ENCODE measurements around the gene UGCG. TPM values are rescaled to one million over a fixed set of nuclear protein-coding genes. Genes with fewer than 3 reads are reported as not detected.
A peak's percentile ranks its signal among the peaks of the same experiment; 100 is the strongest.

UGCG gene
- total RNA-seq, 1 experiment from 2014 or later, result 23.1 TPM

- intact Hi-C loops (cut with micrococcal nuclease; ENCODE audit: unreplicated experiment), result loop anchor here (10.0 kb wide), 1 partner anchor 209 kb away; no protein-coding TSS in a partner anchor
- CTCF ChIA-PET, result no interaction called here
Observed at GRCh38 chr9:111974092-111974681, 77.6 kb downstream of the UGCG start.

GRCh38 chr9:111975709-111976108 lies 79.1 kb downstream of the UGCG start:
- H3K4me3 ChIP-seq (ENCODE audit: low read depth, low read length, poor library complexity, severe bottlenecking), result no peak overlapping the region
- POLR2A ChIA-PET (ENCODE audit: low non-redundant PET), result no interaction called here
- H3K9me3 ChIP-seq (ENCODE audit: low read depth, low read length, poor library complexity, severe bottlenecking), result no peaks in the 10 kb centered on the region
- no peaks in the 10 kb centered on the region for H3K27me3 ChIP-seq (replicated peaks; ENCODE audit: insufficient read depth, low read depth, low read length, poor library complexity)
- BruUV-seq (replicated peaks), result no TSS peak
- peak; percentile 22 for DNase-seq (ENCODE audit: low spot score)
- TF ChIP-seq, protein P1, sequence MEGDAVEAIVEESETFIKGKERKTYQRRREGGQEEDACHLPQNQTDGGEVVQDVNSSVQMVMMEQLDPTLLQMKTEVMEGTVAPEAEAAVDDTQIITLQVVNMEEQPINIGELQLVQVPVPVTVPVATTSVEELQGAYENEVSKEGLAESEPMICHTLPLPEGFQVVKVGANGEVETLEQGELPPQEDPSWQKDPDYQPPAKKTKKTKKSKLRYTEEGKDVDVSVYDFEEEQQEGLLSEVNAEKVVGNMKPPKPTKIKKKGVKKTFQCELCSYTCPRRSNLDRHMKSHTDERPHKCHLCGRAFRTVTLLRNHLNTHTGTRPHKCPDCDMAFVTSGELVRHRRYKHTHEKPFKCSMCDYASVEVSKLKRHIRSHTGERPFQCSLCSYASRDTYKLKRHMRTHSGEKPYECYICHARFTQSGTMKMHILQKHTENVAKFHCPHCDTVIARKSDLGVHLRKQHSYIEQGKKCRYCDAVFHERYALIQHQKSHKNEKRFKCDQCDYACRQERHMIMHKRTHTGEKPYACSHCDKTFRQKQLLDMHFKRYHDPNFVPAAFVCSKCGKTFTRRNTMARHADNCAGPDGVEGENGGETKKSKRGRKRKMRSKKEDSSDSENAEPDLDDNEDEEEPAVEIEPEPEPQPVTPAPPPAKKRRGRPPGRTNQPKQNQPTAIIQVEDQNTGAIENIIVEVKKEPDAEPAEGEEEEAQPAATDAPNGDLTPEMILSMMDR (conservative IDR thresholded peaks at IDR 0.05; ENCODE audit: low read depth, low read length), result peak; percentile 42; the same call in 1 of the 2 replicates
- TF ChIP-seq EZH2 (IDR thresholded peaks at IDR 0.05; ENCODE audit: borderline replicate concordance, low read depth, low read length, poor library complexity, severe bottlenecking), result no peak
- H3K27ac ChIP-seq (ENCODE audit: low read depth, low read length, poor library complexity, severe bottlenecking), result no peak overlapping the region
- intact Hi-C loops (cut with micrococcal nuclease; ENCODE audit: unreplicated experiment), result loop anchor here (10.0 kb wide), 1 partner anchor 211 kb away; no protein-coding TSS in a partner anchor
- no peaks in the 10 kb centered on the region for H3K36me3 ChIP-seq (ENCODE audit: insufficient read depth, low read length, poor library complexity, severe bottlenecking)
- CTCF ChIA-PET, result interaction anchor here (0.5 to 0.6 kb wide), 3 partner anchors 44 to 92 kb away, joined by 3 to 7 read pairs (median 6); no protein-coding TSS in a partner anchor
- peaks cover 6% of the 10 kb centered on the region for H3K4me1 ChIP-seq (ENCODE audit: insufficient read depth, low read length, poor library complexity, severe bottlenecking)

More at GRCh38 chr9:111974092-111974681, 77.6 kb downstream of the UGCG start:
- no peak for DNase-seq (ENCODE audit: low spot score)
- no peak for TF ChIP-seq EZH2 (IDR thresholded peaks at IDR 0.05; ENCODE audit: borderline replicate concordance, low read depth, low read length, poor library complexity, severe bottlenecking)
- TF ChIP-seq, protein P1 (conservative IDR thresholded peaks at IDR 0.05; ENCODE audit: low read depth, low read length), result no peak
- Histone ChIP-seq H3K4me3 (ENCODE audit: low read depth, low read length, poor library complexity, severe bottlenecking) (no peak overlapping the region), H3K4me1 (ENCODE audit: insufficient read depth, low read length, poor library complexity, severe bottlenecking) (peaks cover 6% of the 10 kb centered on the region), H3K27me3 (replicated peaks; ENCODE audit: insufficient read depth, low read depth, low read length, poor library complexity) (no peaks in the 10 kb centered on the region), H3K27ac (ENCODE audit: low read depth, low read length, poor library complexity, severe bottlenecking) (no peak overlapping the region), H3K9me3 (ENCODE audit: low read depth, low read length, poor library complexity, severe bottlenecking) (no peaks in the 10 kb centered on the region), H3K36me3 (ENCODE audit: insufficient read depth, low read length, poor library complexity, severe bottlenecking) (no peaks in the 10 kb centered on the region)
- no TSS peak for BruUV-seq (replicated peaks)
- POLR2A ChIA-PET (ENCODE audit: low non-redundant PET), result no interaction called here

GRCh38 chr9:111978616-111979015 lies 82.0 kb downstream of the UGCG start:
- Histone ChIP-seq H3K27me3 (replicated peaks; ENCODE audit: insufficient read depth, low read depth, low read length, poor library complexity) (no peaks in the 10 kb centered on the region), H3K27ac (ENCODE audit: low read depth, low read length, poor library complexity, severe bottlenecking) (no peak overlapping the region), H3K9me3 (ENCODE audit: low read depth, low read length, poor library complexity, severe bottlenecking) (no peaks in the 10 kb centered on the region), H3K4me3 (ENCODE audit: low read depth, low read length, poor library complexity, severe bottlenecking) (no peak overlapping the region), H3K4me1 (ENCODE audit: insufficient read depth, low read length, poor library complexity, severe bottlenecking) (peaks cover 6% of the 10 kb centered on the region), H3K36me3 (ENCODE audit: insufficient read depth, low read length, poor library complexity, severe bottlenecking) (no peaks in the 10 kb centered on the region)
- no peak for TF ChIP-seq EZH2 (IDR thresholded peaks at IDR 0.05; ENCODE audit: borderline replicate concordance, low read depth, low read length, poor library complexity, severe bottlenecking)
- TF ChIP-seq, protein P1 (conservative IDR thresholded peaks at IDR 0.05; ENCODE audit: low read depth, low read length), result no peak
- POLR2A ChIA-PET (ENCODE audit: low non-redundant PET), result interaction anchor here (0.6 kb wide), 1 partner anchor 326 kb away, joined by 3 read pairs; no protein-coding TSS in a partner anchor
- DNase-seq (ENCODE audit: low spot score), result no peak
- intact Hi-C loops (cut with micrococcal nuclease; ENCODE audit: unreplicated experiment), result loop anchor here (10.0 kb wide), 1 partner anchor 214 kb away; no protein-coding TSS in a partner anchor
- CTCF ChIA-PET, result no interaction called here
- BruUV-seq (replicated peaks), result no TSS peak

Measured in A673 (cell line).